Caco-2 (cell line): ENCODE data around the gene TM4SF20. TPM values are rescaled to one million over a fixed set of nuclear protein-coding genes. Genes with fewer than 3 reads are reported as not detected.

Source experiments
- BruUV-seq: library from RNA; stranded (reverse); fragments of 400-500 nt; replicated peaks from 2 replicates; lab custom pipeline; 2021; lab: Mats Ljungman, UMichigan
- CTCF ChIA-PET: fragments of 300-600 bp; sonication (Branson Sonifier 250); formaldehyde crosslinking; loops from one replicate; lab custom pipeline; 2022; ENCODE audit warnings: antibody characterized with exemption; lab: Charles Lee
- POLR2A ChIA-PET: fragments of 300-600 bp; sonication (Branson Sonifier 250); formaldehyde crosslinking; loops from one replicate; lab custom pipeline; 2022; ENCODE audit warnings: antibody characterized with exemption; lab: Charles Lee
- DNase-seq, 2 experiments: peaks; one replicate each; pipeline versions ENCODE4 v3.0.0 to v3.0.0-alpha.2; 2020 to 2022
- H3K27me3 ChIP-seq: replicated peaks from 2 replicates; pipeline ENCODE4 v1.6.0; 2011; ENCODE audit warnings: low read length; ENCODE audit not compliant: control insufficient read depth, insufficient read depth
- H3K36me3 ChIP-seq: 2 replicates; pipeline ENCODE4 v1.5.1; 2011; ENCODE audit warnings: low read length; ENCODE audit not compliant: control insufficient read depth, insufficient read depth
- H3K4me1 ChIP-seq: fragments of 250-450 bp; sonication (Bioruptor Pico); 2 replicates; pipeline ENCODE4 v1.5.1; 2020; ENCODE audit warnings: mild to moderate bottlenecking
- H3K4me3 ChIP-seq: 2 replicates; pipeline ENCODE4 v1.5.1; 2011; ENCODE audit warnings: low read depth, mild to moderate bottlenecking, control low read depth, low read length
- H3K9me3 ChIP-seq: fragments of 250-450 bp; sonication (Bioruptor Pico); 2 replicates; pipeline ENCODE4 v1.5.1; 2020; ENCODE audit warnings: mild to moderate bottlenecking, moderate library complexity
- H3K27ac Mint-ChIP-seq: one replicate; pipeline ENCODE4 v1.8.0; 2022; ENCODE audit warnings: mixed read lengths; ENCODE audit not compliant: unreplicated experiment
- H3K27me3 Mint-ChIP-seq: one replicate; pipeline ENCODE4 v1.8.0; 2022; ENCODE audit warnings: mixed read lengths; ENCODE audit not compliant: insufficient read depth, unreplicated experiment
- H3K36me3 Mint-ChIP-seq: one replicate; pipeline ENCODE4 v1.8.0; 2022; ENCODE audit warnings: mild to moderate bottlenecking, mixed read lengths; ENCODE audit not compliant: insufficient read depth, unreplicated experiment
- H3K4me1 Mint-ChIP-seq: one replicate; pipeline ENCODE4 v1.8.0; 2022; ENCODE audit warnings: low read depth, mixed read lengths; ENCODE audit not compliant: unreplicated experiment
- H3K4me3 Mint-ChIP-seq: one replicate; pipeline ENCODE4 v1.8.0; 2022; ENCODE audit warnings: mild to moderate bottlenecking, moderate library complexity, mixed read lengths; ENCODE audit not compliant: unreplicated experiment
- H3K9me3 Mint-ChIP-seq: one replicate; pipeline ENCODE4 v1.8.0; 2022; ENCODE audit warnings: mixed read lengths; ENCODE audit not compliant: unreplicated experiment
- CTCF ChIP-seq, 2 experiments: fragments of 200-600 bp in 1 of 2; IDR thresholded peaks; 1 replicate in 1 of 2; 2 replicates in 1 of 2; pipeline versions ENCODE4 v1.5.1 to v1.8.0; 2011 to 2022; ENCODE audit warnings: antibody characterized with exemption in 1 of 2, control low read depth in 1 of 2, inconsistent platforms in 1 of 2, low read depth in 1 of 2, low read length in 1 of 2, mild to moderate bottlenecking in 1 of 2, moderate library complexity in 1 of 2; ENCODE audit not compliant: insufficient read depth in 1 of 2, severe bottlenecking in 1 of 2, unreplicated experiment in 1 of 2
- intact Hi-C: fragments of 100-400 bp; cut with micrococcal nuclease; formaldehyde crosslinking; loops from one replicate; pipeline ENCODE4 v1.10.0; 2022; ENCODE audit not compliant: unreplicated experiment
- total RNA-seq: library from RNA; stranded (reverse); gene quantifications from 2 replicates; pipeline ENCODE4 v1.2.3, GENCODE V29; 2022

Gene TM4SF20
- total RNA-seq, 1 experiment from 2014 or later, result 0.20 TPM

DNA sequence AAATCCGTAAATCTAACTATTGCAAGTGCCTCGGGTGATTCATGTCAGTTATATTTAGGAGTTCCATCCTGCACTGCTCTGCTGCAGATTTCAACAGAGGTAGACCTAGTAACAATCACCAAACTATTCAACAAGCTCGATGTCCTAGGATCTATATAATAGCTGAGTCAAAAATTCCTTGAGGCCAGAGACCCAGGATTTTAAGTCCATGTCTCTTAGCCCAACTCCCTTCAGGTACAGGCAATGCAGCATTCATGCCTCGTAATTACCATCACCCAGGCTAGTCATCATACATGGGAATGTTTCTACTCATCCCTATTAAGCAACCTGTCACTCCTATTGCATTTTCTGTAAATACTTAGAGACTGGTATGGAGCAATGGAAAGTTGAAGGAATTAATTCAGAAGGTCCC lies 729 bp downstream of the TM4SF20 start:
- Mint-ChIP-seq H3K4me1 (peaks cover 24% of the 10 kb centered on the region), H3K4me3 (no peak overlapping the region), H3K36me3 (no peaks in the 10 kb centered on the region), H3K27ac (no peak overlapping the region), H3K9me3 (no peaks in the 10 kb centered on the region), H3K27me3 (no peaks in the 10 kb centered on the region)
- peaks cover 16% of the 10 kb centered on the region for H3K4me1 ChIP-seq
- H3K27me3 ChIP-seq, result no peaks in the 10 kb centered on the region
- ChIA-PET POLR2A (no interaction called here), CTCF (interaction anchor here (0.5 kb wide), 1 partner anchor 388 kb away, joined by 4 read pairs; no protein-coding TSS in a partner anchor)
- intact Hi-C loops, result no loop called here
- H3K9me3 ChIP-seq, result no peaks in the 10 kb centered on the region
- no peak for TF ChIP-seq CTCF (IDR thresholded peaks at IDR 0.05; ENCODE audit: insufficient read depth in 1 of 2, low read depth in 1 of 2, low read length in 1 of 2, severe bottlenecking in 1 of 2, unreplicated experiment in 1 of 2)
- no peaks in the 10 kb centered on the region for H3K36me3 ChIP-seq
- BruUV-seq, result no TSS peak
- H3K4me3 ChIP-seq, result no peak overlapping the region
- no peak for DNase-seq

DNA sequence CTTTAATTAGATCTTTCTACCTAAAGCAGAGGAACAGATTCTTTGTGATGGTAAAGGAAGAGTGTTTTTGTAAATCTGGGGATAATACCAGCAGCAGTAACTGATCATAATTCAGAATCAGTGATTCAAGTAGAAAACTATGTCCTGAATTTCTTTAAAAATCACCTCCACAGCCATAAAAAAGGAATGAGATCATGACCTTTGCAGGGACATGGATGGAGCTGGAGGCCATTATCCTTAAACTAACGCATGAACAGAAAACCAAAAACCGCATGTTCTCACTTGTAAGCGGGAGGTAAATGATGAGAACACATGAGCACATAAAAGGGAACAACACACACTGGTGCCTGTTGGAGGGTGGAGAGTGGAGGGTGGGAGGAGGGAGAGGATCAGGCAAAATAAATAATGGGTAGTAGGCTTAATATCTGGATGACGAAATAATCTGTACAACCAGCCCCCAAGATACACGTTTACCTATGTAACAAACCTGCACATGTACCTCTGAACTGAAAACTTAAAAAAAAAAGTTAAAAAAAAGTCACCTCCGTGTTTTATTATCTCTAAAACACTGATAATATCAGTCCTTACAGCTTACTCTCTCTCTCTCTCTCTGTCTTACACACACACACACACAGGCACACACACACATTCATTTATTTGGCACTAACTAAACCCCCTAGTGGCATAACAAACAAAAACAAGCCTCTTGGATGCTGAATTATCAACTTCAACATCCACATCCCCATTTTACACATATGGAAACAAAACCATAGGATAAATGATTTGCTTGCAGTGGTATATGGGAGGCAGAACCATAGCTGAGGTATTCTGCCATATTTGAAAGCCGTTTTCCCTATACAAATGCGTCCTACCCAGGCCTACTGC lies 1.4 kb downstream of the TM4SF20 start:
- H3K9me3 ChIP-seq, result no peaks in the 10 kb centered on the region
- BruUV-seq, result no TSS peak
- H3K9me3 Mint-ChIP-seq, result no peaks in the 10 kb centered on the region
- H3K4me1 Mint-ChIP-seq, result peaks cover 24% of the 10 kb centered on the region
- H3K36me3 ChIP-seq, result no peaks in the 10 kb centered on the region
- ChIA-PET CTCF (no interaction called here), POLR2A (no interaction called here)
- intact Hi-C loops, result loop anchor here (1.0 kb wide), 1 partner anchor 15 kb away; no protein-coding TSS in a partner anchor
- no peak overlapping the region for H3K4me3 ChIP-seq
- no peaks in the 10 kb centered on the region for H3K36me3 Mint-ChIP-seq
- no peak for DNase-seq
- no peaks in the 10 kb centered on the region for H3K27me3 Mint-ChIP-seq
- no peaks in the 10 kb centered on the region for H3K27me3 ChIP-seq
- H3K4me3 Mint-ChIP-seq, result no peak overlapping the region
- no peak overlapping the region for H3K27ac Mint-ChIP-seq
- TF ChIP-seq CTCF (IDR thresholded peaks at IDR 0.05; ENCODE audit: insufficient read depth in 1 of 2, low read depth in 1 of 2, low read length in 1 of 2, severe bottlenecking in 1 of 2, unreplicated experiment in 1 of 2), result no peak
- peaks cover 16% of the 10 kb centered on the region for H3K4me1 ChIP-seq

DNA sequence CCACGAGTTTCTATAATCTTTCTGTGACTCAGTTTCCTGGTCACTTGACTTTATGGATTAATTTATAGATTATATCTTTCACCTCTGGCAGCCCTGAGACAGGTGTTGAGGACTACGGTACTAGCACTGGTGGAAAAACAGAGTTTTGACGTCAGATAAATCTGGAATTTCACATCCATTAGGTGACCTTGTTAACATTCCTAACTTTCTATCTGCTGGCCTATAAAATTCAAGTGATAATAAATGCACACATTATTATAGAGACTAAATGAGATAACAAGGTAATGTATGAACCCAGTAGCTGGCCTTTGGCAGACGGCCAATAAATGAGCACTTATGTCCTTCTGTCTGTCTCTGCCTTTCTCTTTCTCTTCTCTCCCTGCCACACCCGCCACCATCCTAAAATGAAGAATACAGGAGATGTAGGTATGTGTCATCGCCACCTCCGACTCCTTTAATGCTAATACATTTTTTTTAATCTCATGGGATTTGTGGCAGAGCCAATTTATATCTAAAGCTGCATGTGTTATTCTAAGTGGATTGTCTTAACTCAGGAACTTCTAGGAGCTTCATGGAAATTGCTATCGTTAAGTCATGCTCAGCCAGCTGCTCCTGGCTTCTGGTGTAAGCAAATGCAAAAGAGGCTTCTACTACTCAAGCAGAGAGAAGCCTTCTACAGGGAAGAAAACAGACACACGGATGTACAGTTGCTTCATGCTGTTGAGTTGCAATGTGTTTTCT lies 2.3 kb downstream of the TM4SF20 start:
- no peak for DNase-seq
- ChIA-PET CTCF (no interaction called here), POLR2A (no interaction called here)
- no peak overlapping the region for H3K27ac Mint-ChIP-seq
- peaks cover 16% of the 10 kb centered on the region for H3K4me1 ChIP-seq
- H3K4me3 Mint-ChIP-seq, result no peak overlapping the region
- H3K4me3 ChIP-seq, result no peak overlapping the region
- H3K9me3 ChIP-seq, result no peaks in the 10 kb centered on the region
- no peaks in the 10 kb centered on the region for H3K36me3 Mint-ChIP-seq
- peaks cover 24% of the 10 kb centered on the region for H3K4me1 Mint-ChIP-seq
- no peaks in the 10 kb centered on the region for H3K27me3 ChIP-seq
- no peaks in the 10 kb centered on the region for H3K36me3 ChIP-seq
- no peaks in the 10 kb centered on the region for H3K9me3 Mint-ChIP-seq
- H3K27me3 Mint-ChIP-seq, result no peaks in the 10 kb centered on the region
- intact Hi-C loops, result loop anchor here (1.0 kb wide), 1 partner anchor 15 kb away; no protein-coding TSS in a partner anchor
- BruUV-seq, result no TSS peak
- TF ChIP-seq CTCF (IDR thresholded peaks at IDR 0.05; ENCODE audit: insufficient read depth in 1 of 2, low read depth in 1 of 2, low read length in 1 of 2, severe bottlenecking in 1 of 2, unreplicated experiment in 1 of 2), result no peak
